ENCODE results near the gene SH3GLB1.

GRCh38 chr1:86704972-86705664 is 742 bp downstream of the SH3GLB1 start:
- TF ChIP-seq TAF1 (IDR thresholded peaks at IDR 0.05; ENCODE audit: low read depth) = no peak
- TF ChIP-seq, protein P1, sequence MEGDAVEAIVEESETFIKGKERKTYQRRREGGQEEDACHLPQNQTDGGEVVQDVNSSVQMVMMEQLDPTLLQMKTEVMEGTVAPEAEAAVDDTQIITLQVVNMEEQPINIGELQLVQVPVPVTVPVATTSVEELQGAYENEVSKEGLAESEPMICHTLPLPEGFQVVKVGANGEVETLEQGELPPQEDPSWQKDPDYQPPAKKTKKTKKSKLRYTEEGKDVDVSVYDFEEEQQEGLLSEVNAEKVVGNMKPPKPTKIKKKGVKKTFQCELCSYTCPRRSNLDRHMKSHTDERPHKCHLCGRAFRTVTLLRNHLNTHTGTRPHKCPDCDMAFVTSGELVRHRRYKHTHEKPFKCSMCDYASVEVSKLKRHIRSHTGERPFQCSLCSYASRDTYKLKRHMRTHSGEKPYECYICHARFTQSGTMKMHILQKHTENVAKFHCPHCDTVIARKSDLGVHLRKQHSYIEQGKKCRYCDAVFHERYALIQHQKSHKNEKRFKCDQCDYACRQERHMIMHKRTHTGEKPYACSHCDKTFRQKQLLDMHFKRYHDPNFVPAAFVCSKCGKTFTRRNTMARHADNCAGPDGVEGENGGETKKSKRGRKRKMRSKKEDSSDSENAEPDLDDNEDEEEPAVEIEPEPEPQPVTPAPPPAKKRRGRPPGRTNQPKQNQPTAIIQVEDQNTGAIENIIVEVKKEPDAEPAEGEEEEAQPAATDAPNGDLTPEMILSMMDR (IDR thresholded peaks at IDR 0.05; ENCODE audit: poor library complexity, severe bottlenecking) = no peak
- TF ChIP-seq MXI1 (conservative IDR thresholded peaks at IDR 0.05; ENCODE audit: poor library complexity, severe bottlenecking) = no peak
- TF ChIP-seq EZH2 (IDR thresholded peaks at IDR 0.05; ENCODE audit: borderline replicate concordance, insufficient read depth, low read length, poor library complexity, severe bottlenecking) = no peak
- TF ChIP-seq RAD21 (conservative IDR thresholded peaks at IDR 0.05) = no peak
